Breast epithelium (tissue), 3 donors: ENCODE measurements around the gene IGFBP1.
"Not testable (repeated sequence)": the region's sequence is repeated elsewhere in the genome, so short reads cannot be mapped to it uniquely, and the experiment has no call there.

Experiments
- CTCF ChIP-seq, 3 donors: fragments of 450-650 bp; IDR thresholded peaks; one replicate each; pipeline ENCODE4 v1.5.1; 2016 to 2017; ENCODE audit warnings: antibody characterized with exemption in 3 of 3, mild to moderate bottlenecking in 3 of 3, moderate library complexity in 3 of 3
- POLR2A ChIP-seq: fragments of 450-650 bp; IDR thresholded peaks from one replicate; pipeline ENCODE4 v1.6.1; 2016; ENCODE audit warnings: antibody characterized with exemption, mild to moderate bottlenecking, moderate library complexity

GRCh38 chr7:45856888-45857287 is 31.4 kb upstream of the IGFBP1 start:
- TF ChIP-seq CTCF (IDR thresholded peaks at IDR 0.05); POLR2A: not testable (repeated sequence)
